OCI-LY3 (cell line): ENCODE data around the gene KCNJ4.

ENCODE experiments used
- CTCF ChIP-seq: fragments of 200-600, 300-600 bp; sonication (generic); IDR thresholded peaks from 2 replicates; pipeline ENCODE4 v1.5.1; 2014; ENCODE audit warnings: antibody characterized with exemption, low read length, low read depth
- EZH2phosphoT487 ChIP-seq: fragments of 200-600 bp; shearing (Covaris generic); IDR thresholded peaks from 2 replicates; pipeline ENCODE4 v1.6.1; 2018; ENCODE audit warnings: antibody characterized with exemption, mixed run types, low read depth

GRCh38 chr22:38449776-38450175 is 5.2 kb downstream of the KCNJ4 start:
- no peak for TF ChIP-seq CTCF
- TF ChIP-seq EZH2phosphoT487: no peak
